ENCODE results near the gene CFP.
"Not testable (repeated sequence)": the region's sequence is repeated elsewhere in the genome, so short reads cannot be mapped to it uniquely, and the experiment has no call there.

CFP gene

GRCh38 chrX:47607091-47607490, 22.6 kb downstream of the CFP start:
- TF ChIP-seq CTCF (IDR thresholded peaks at IDR 0.05; ENCODE audit: insufficient read depth, low read depth, low read length, missing control alignments), result no peak
- H3K4me3 ChIP-seq (ENCODE audit: low read length), result no peak overlapping the region
- DNase-seq (ENCODE audit: low read depth), result no peak

- no peak overlapping the region for H3K4me3 ChIP-seq (ENCODE audit: low read length)
- TF ChIP-seq CTCF (IDR thresholded peaks at IDR 0.05; ENCODE audit: insufficient read depth, low read depth, low read length, missing control alignments), result no peak
- no peak for DNase-seq (ENCODE audit: low read depth)
Measured at GRCh38 chrX:47605024-47605423, 24.7 kb downstream of the CFP start.

GRCh38 chrX:47603125-47603524, 26.6 kb downstream of the CFP start:
- not testable (repeated sequence) for H3K4me3 ChIP-seq (ENCODE audit: low read length); DNase-seq (ENCODE audit: low read depth)

GRCh38 chrX:47597222-47597621, 32.5 kb downstream of the CFP start:
- H3K4me3 ChIP-seq (ENCODE audit: low read length), result no peak overlapping the region
- DNase-seq (ENCODE audit: low read depth), result no peak
- no peak for TF ChIP-seq CTCF (IDR thresholded peaks at IDR 0.05; ENCODE audit: insufficient read depth, low read depth, low read length, missing control alignments)

GRCh38 chrX:47596256-47596655, 33.5 kb downstream of the CFP start:
- no peak for DNase-seq (ENCODE audit: low read depth)
- no peak overlapping the region for H3K4me3 ChIP-seq (ENCODE audit: low read length)
- no peak for TF ChIP-seq CTCF (IDR thresholded peaks at IDR 0.05; ENCODE audit: insufficient read depth, low read depth, low read length, missing control alignments)

- no peak overlapping the region for H3K4me3 ChIP-seq (ENCODE audit: low read length)
- peak; percentile 13 for DNase-seq (ENCODE audit: low read depth)
- TF ChIP-seq CTCF (IDR thresholded peaks at IDR 0.05; ENCODE audit: insufficient read depth, low read depth, low read length, missing control alignments), result no peak
Measured at GRCh38 chrX:47595716-47596251, 33.9 kb downstream of the CFP start.

- H3K4me3 ChIP-seq (ENCODE audit: low read length), result no peak overlapping the region
- DNase-seq (ENCODE audit: low read depth), result no peak
- TF ChIP-seq CTCF (IDR thresholded peaks at IDR 0.05; ENCODE audit: insufficient read depth, low read depth, low read length, missing control alignments), result no peak
Measured at GRCh38 chrX:47593522-47593921, 36.2 kb downstream of the CFP start.

Measured in epithelial cell of esophagus (primary cell).